ENCODE results near the gene RHNO1. TPM values are rescaled to one million over a fixed set of nuclear protein-coding genes. Genes with fewer than 3 reads are reported as not detected.

The RHNO1 gene
- total RNA-seq, 6 donors from 2014 or later: 9.4 to 15.7 (median 12.3) TPM

DNA sequence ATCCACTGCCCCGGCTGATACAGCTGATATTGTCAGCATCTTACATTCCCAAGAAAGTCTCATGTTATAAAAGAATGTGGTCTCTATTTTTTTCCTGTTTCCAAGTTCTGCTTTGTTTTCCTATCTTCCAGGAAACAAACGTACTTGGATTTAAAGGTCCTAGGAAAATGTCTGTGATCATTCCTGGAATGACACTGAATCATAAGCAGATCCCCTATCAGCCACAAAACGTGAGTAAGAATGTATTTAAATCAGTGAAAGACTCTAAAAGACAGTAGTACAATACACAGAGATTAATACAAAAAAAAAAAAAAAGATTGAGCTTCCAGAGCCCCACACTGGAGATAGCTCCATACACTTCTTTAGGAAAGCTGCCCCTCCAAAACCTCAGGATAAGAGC is 60.5 kb downstream of the RHNO1 start:
- TF ChIP-seq POLR2A (IDR thresholded peaks at IDR 0.05): no peak
- TF ChIP-seq EP300 (IDR thresholded peaks at IDR 0.05): no peak
- TF ChIP-seq, protein P1, sequence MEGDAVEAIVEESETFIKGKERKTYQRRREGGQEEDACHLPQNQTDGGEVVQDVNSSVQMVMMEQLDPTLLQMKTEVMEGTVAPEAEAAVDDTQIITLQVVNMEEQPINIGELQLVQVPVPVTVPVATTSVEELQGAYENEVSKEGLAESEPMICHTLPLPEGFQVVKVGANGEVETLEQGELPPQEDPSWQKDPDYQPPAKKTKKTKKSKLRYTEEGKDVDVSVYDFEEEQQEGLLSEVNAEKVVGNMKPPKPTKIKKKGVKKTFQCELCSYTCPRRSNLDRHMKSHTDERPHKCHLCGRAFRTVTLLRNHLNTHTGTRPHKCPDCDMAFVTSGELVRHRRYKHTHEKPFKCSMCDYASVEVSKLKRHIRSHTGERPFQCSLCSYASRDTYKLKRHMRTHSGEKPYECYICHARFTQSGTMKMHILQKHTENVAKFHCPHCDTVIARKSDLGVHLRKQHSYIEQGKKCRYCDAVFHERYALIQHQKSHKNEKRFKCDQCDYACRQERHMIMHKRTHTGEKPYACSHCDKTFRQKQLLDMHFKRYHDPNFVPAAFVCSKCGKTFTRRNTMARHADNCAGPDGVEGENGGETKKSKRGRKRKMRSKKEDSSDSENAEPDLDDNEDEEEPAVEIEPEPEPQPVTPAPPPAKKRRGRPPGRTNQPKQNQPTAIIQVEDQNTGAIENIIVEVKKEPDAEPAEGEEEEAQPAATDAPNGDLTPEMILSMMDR (IDR thresholded peaks at IDR 0.05): no peak
- no peak for TF ChIP-seq POLR2AphosphoS5 (IDR thresholded peaks at IDR 0.05)
- 79 to 96% methylated on average over 3 of the region's 3 CpGs for WGBS, 2 donors

More for the DNA sequence above, 60.5 kb downstream of the RHNO1 start:
- ATAC-seq (ENCODE audit: low FRiP score in 2 of 2) (no peak), DNase-seq (no peak)
- peaks cover 11 to 73% (median 42%) of the 10 kb centered on the region in 4 donors for H3K36me3 ChIP-seq
- H3K9me3 ChIP-seq: no peaks in the 10 kb centered on the region
- no peak overlapping the region for H3K27ac ChIP-seq
- H3K4me3 ChIP-seq: no peak overlapping the region
- H3K27me3 ChIP-seq: no peaks in the 10 kb centered on the region
- H3K4me1 ChIP-seq: no peaks in the 10 kb centered on the region

Other genes starting within 250 kb of the RHNO1 start
- 10 to 100 TPM; 19.1 to 62.8 (median 29.8) TPM for gene FKBP4, start 82.3 kb upstream of the RHNO1 start, total RNA-seq
- 100 to 1,000 TPM in 1 of 6 donors, 10 to 100 TPM in 5; 34.0 to 388 (median 41.0) TPM for gene ITFG2, start 64.6 kb upstream of the RHNO1 start, total RNA-seq
- under 1 TPM in 2 of 6 donors, not detected in 4; 0.23 to 0.74 TPM for gene NRIP2, start 42.2 kb upstream of the RHNO1 start, total RNA-seq
- not detected for gene TEX52, start 20.2 kb upstream of the RHNO1 start, total RNA-seq
- 10 to 100 TPM in 1 of 6 donors, 1 to 10 TPM in 4, not detected in 1; 2.1 to 27.6 (median 4.9) TPM for gene FOXM1, start within 50 bp of the RHNO1 start, total RNA-seq
- 10 to 100 TPM; 10.5 to 24.3 (median 16.6) TPM for gene TULP3, start 13.7 kb downstream of the RHNO1 start, total RNA-seq
- 10 to 100 TPM; 14.5 to 52.0 (median 43.2) TPM for gene TEAD4, start 82.2 kb downstream of the RHNO1 start, total RNA-seq
- gene TSPAN9, start 200.2 kb downstream of the RHNO1 start, total RNA-seq: 10 to 100 TPM; 25.2 to 62.9 (median 44.2) TPM

Data from upper lobe of left lung (tissue), 6 donors.